ENCODE measurements around the gene HP1BP3.
"Not testable (repeated sequence)": the region's sequence is repeated elsewhere in the genome, so short reads cannot be mapped to it uniquely, and the experiment has no call there.

HP1BP3 gene

GRCh38 chr1:20726932-20727745 lies 60.0 kb downstream of the HP1BP3 start:
- no peak for DNase-seq

GRCh38 chr1:20726118-20726911 lies 60.8 kb downstream of the HP1BP3 start:
- no peak for DNase-seq

- no peak for DNase-seq
Observed at GRCh38 chr1:20725189-20726117, 61.7 kb downstream of the HP1BP3 start.

- DNase-seq: no peak
Observed at GRCh38 chr1:20724364-20725188, 62.5 kb downstream of the HP1BP3 start.

GRCh38 chr1:20723537-20724363 lies 63.4 kb downstream of the HP1BP3 start:
- no peak for DNase-seq

- no peak for DNase-seq
Observed at GRCh38 chr1:20723159-20723536, 64.0 kb downstream of the HP1BP3 start.

- no peak for DNase-seq
Observed at GRCh38 chr1:20721117-20722061, 65.7 kb downstream of the HP1BP3 start.

GRCh38 chr1:20720631-20721091 lies 66.4 kb downstream of the HP1BP3 start:
- no peak for DNase-seq

- no peak for DNase-seq
Observed at GRCh38 chr1:20719871-20720620, 67.1 kb downstream of the HP1BP3 start.

GRCh38 chr1:20719261-20719660 lies 67.8 kb downstream of the HP1BP3 start:
- no peak for DNase-seq

- not testable (repeated sequence) for DNase-seq
Observed at GRCh38 chr1:20718343-20718882, 68.7 kb downstream of the HP1BP3 start.

- peak; percentile 58 to 79 for DNase-seq
Observed at GRCh38 chr1:20717452-20718342, 69.4 kb downstream of the HP1BP3 start, which contains the start of gene KIF17. Gene KIF17 (minus strand): TSS chr1:20718007. CDS start chr1:20717706, 301 bp downstream.

- DNase-seq: no peak
Observed at GRCh38 chr1:20716232-20716631, 70.9 kb downstream of the HP1BP3 start.

GRCh38 chr1:20715406-20715805 lies 71.7 kb downstream of the HP1BP3 start:
- no peak for DNase-seq

GRCh38 chr1:20713440-20713839 lies 73.7 kb downstream of the HP1BP3 start:
- no peak for DNase-seq

- DNase-seq: no peak
Observed at GRCh38 chr1:20712215-20712577, 74.9 kb downstream of the HP1BP3 start.

Data from inflammatory macrophage treated with lipopolysaccharide for 1 hour (primary cell).